DMS153 (cell line): ENCODE measurements around the gene LOXL1.
A peak's percentile ranks its signal among the peaks of the same experiment; 100 is the strongest.

ENCODE experiments used
- DNase-seq: peaks from one replicate; lab custom pipeline; 2025; lab: John Stamatoyannopoulos, UW

Gene LOXL1

GRCh38 chr15:73940061-73940981, 14.1 kb downstream of the LOXL1 start:
- DNase-seq: no peak

GRCh38 chr15:73941044-73941443, 14.8 kb downstream of the LOXL1 start:
- no peak for DNase-seq

- DNase-seq: no peak
Observed at GRCh38 chr15:73941449-73941848, 15.2 kb downstream of the LOXL1 start.

GRCh38 chr15:73941871-73942635, 15.8 kb downstream of the LOXL1 start:
- no peak for DNase-seq

GRCh38 chr15:73942751-73943270, 16.5 kb downstream of the LOXL1 start:
- no peak for DNase-seq

GRCh38 chr15:73944161-73945129, 18.2 kb downstream of the LOXL1 start:
- no peak for DNase-seq

GRCh38 chr15:73945130-73945508, 18.9 kb downstream of the LOXL1 start:
- no peak for DNase-seq

DNA sequence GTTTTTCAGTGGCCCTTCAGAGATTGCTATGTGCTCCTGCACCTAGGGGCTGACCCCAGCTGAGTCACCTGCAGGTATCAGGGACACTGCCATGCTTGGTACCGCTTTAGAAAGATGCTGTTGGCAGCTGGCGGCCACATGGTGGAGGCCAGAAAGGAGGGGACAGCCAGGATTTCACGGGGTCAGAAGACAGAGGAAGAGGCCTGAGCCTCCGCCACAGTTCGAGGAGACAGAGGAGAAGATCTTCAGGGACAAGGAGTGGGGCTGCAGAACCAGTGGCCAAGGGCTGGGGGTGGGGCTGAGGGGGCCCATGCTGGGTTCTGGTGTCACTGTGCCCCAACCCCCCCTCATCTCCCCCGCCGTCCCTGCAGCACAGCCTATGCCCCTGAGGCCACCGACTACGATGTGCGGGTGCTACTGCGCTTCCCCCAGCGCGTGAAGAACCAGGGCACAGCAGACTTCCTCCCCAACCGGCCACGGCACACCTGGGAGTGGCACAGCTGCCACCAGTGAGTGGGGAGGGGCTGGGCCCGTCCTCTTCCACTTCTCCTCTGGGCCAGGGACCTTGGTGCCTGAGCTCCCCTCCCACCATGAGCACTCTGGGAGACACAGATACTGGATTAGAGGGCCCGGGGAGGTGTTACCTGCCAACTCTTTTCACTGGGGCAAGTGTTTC, 19.9 kb downstream of the LOXL1 start:
- no peak for DNase-seq

GRCh38 chr15:73946795-73947370, 20.6 kb downstream of the LOXL1 start:
- no peak for DNase-seq

GRCh38 chr15:73947651-73948050, 21.4 kb downstream of the LOXL1 start:
- DNase-seq: no peak

- DNase-seq: no peak
Observed at GRCh38 chr15:73948396-73948795, 22.1 kb downstream of the LOXL1 start.

DNA sequence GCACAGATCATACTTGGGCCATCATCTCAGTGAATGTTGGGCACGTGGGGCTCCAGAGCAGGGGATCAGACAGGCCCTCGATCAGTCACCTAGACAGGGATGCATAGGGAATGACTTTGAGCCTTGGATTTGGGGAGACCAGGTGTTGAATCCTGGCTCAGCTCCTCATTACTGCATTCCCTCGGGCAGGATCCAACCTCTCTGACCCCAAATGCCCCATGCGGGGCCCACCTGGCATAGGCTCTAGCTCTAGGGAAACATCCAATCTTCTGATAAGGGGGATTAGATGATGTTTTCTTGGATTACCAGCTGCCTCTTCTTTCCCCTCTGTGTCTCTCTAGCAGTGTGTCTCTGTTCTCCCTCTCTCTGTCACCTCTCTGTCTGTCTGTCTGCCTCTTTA, 22.7 kb downstream of the LOXL1 start:
- no peak for DNase-seq

- no peak for DNase-seq
Observed at GRCh38 chr15:73949496-73949895, 23.2 kb downstream of the LOXL1 start.

GRCh38 chr15:73950479-73950830, 24.2 kb downstream of the LOXL1 start:
- no peak for DNase-seq

DNA sequence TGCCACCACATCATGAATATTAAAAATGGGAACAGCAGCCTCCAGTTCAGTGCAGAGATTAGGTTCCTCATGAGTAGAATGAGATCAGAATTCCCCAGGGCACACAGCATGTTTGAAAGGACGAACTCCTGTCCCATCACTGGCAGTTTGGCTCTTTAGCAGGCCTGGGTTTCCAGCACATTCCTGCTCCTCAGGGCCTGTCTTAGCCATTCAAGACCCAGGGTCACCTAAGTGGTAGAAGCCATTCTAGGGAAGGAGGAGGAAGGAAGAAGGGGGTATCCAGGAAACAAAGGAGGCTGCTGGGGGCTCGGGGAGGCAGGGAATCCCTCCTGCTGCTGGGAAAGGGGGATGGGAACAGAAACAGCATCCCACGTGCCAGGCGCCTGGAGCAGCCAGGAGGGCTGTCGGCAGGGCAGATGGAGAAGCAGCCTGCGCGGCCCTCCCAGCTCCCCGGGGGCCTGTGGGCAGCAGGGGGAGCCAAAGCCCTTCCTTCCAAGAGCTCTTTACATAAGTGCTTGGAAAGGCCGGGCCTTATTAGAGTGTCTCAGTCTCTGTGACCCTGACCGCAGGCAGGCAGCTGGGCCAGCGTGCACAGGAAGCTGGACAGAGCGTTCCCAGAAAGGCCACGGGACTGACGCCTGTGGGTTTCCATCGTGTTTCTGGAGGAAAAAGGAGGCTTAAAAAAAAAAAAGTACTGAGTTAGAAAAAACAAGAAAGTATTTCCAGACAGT, 24.7 kb downstream of the LOXL1 start:
- DNase-seq: peak; percentile 55

DNA sequence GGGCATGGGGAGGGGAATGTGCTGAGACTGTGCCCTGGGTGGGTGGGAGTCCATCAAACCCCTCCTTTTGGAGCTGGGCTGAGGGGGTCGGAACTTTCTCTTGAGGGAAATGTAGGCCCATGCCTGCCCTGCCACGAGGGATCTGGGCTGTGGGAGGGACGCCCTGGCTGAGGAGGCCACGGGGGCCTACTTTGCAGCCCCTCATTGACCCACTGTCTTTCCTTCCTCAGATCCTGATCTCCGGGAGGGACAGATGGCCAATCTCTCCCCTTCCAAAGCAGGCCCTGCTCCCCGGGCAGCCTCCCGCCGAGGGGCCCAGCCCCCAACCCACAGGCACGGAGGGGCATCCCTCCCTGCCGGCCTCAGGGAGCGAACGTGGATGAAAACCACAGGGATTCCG, 25.3 kb downstream of the LOXL1 start:
- no peak for DNase-seq

- DNase-seq: no peak
Observed at GRCh38 chr15:73952171-73952912, 26.1 kb downstream of the LOXL1 start.

- DNase-seq: no peak
Observed at GRCh38 chr15:73952913-73953750, 26.9 kb downstream of the LOXL1 start.
